IMR-90 (cell line): ENCODE results near the gene MEF2B. TPM values are rescaled to one million over a fixed set of nuclear protein-coding genes. Genes with fewer than 3 reads are reported as not detected.

Source experiments
- ATAC-seq: fragments of 200-7000 bp; cut with Tn5 transposase; 2 replicates; pipeline ENCODE4 v1.9.1; 2020; ENCODE audit warnings: low read depth, mild to moderate bottlenecking, moderate library complexity
- BruUV-seq: library from RNA; stranded (reverse); fragments of 400-500 nt; replicated peaks from 2 replicates; lab custom pipeline; 2021; lab: Mats Ljungman, UMichigan
- CTCF ChIA-PET: fragments of 300-600 bp; formaldehyde crosslinking; extraction: SDS; loops from one replicate; lab custom pipeline; 2021; ENCODE audit warnings: antibody characterized with exemption; lab: Yijun Ruan, JAX
- POLR2A ChIA-PET: fragments of 300-600 bp; sonication (Branson Sonifier 250); formaldehyde crosslinking; loops from one replicate; lab custom pipeline; 2022; ENCODE audit warnings: antibody characterized with exemption; ENCODE audit not compliant: unreplicated experiment; lab: Charles Lee
- DNase-seq: peaks from one replicate; pipeline ENCODE4 v3.0.0; 2013
- H2AFZ ChIP-seq: replicated peaks from 2 replicates; pipeline ENCODE3; 2013; ENCODE audit warnings: low read length, mild to moderate bottlenecking; ENCODE audit not compliant: poor library complexity
- H2AK5ac ChIP-seq: 2 replicates; pipeline ENCODE4 v1.6.1; 2013; ENCODE audit warnings: low read depth, low read length, inconsistent platforms
- H2AK9ac ChIP-seq: replicated peaks from 2 replicates; pipeline ENCODE3; 2013; ENCODE audit warnings: mild to moderate bottlenecking, low read depth, low read length, moderate library complexity; ENCODE audit not compliant: poor library complexity
- H2BK120ac ChIP-seq: 2 replicates; pipeline ENCODE4 v1.6.1; 2013; ENCODE audit warnings: low read depth, low read length, inconsistent platforms
- H2BK15ac ChIP-seq: 3 replicates; pipeline ENCODE4 v1.6.1; 2013; ENCODE audit warnings: low read depth, low read length, inconsistent platforms
- H2BK20ac ChIP-seq: 2 replicates; pipeline ENCODE4 v1.6.1; 2013; ENCODE audit warnings: low read depth, mild to moderate bottlenecking, inconsistent platforms, low read length, moderate library complexity
- H2BK5ac ChIP-seq: 2 replicates; pipeline ENCODE4 v1.6.1; 2013; ENCODE audit warnings: mild to moderate bottlenecking, low read depth, low read length, inconsistent platforms; ENCODE audit not compliant: poor library complexity, severe bottlenecking
- H3K14ac ChIP-seq: replicated peaks from 2 replicates; pipeline ENCODE4 v1.6.1; 2013; ENCODE audit warnings: low read depth, low read length, inconsistent platforms
- H3K18ac ChIP-seq: 2 replicates; pipeline ENCODE4 v1.6.1; 2013; ENCODE audit warnings: low read depth, low read length, control low read depth
- H3K23ac ChIP-seq: 2 replicates; pipeline ENCODE4 v1.6.1; 2013; ENCODE audit warnings: low read depth, low read length, inconsistent platforms
- H3K27ac ChIP-seq: 2 replicates; pipeline ENCODE4 v1.5.1; 2013; ENCODE audit warnings: mild to moderate bottlenecking, control low read depth, low read length; ENCODE audit not compliant: insufficient read depth
- H3K27me3 ChIP-seq: 2 replicates; pipeline ENCODE4 v1.6.1; 2013; ENCODE audit warnings: low read length; ENCODE audit not compliant: control insufficient read depth, insufficient read depth
- H3K36me3 ChIP-seq: 2 replicates; pipeline ENCODE4 v1.6.1; 2013; ENCODE audit warnings: low read length, mixed read lengths; ENCODE audit not compliant: control insufficient read depth, insufficient read depth
- H3K4ac ChIP-seq: 2 replicates; pipeline ENCODE4 v1.6.1; 2013; ENCODE audit warnings: low read depth, low read length, inconsistent platforms
- H3K4me1 ChIP-seq: 2 replicates; pipeline ENCODE4 v1.6.1; 2013; ENCODE audit warnings: low read length, mixed read lengths; ENCODE audit not compliant: control insufficient read depth, insufficient read depth
- H3K4me2 ChIP-seq: 2 replicates; pipeline ENCODE4 v1.6.1; 2013; ENCODE audit warnings: low read depth, mild to moderate bottlenecking, control low read depth, low read length, moderate library complexity
- H3K4me3 ChIP-seq: 2 replicates; pipeline ENCODE4 v1.5.1; 2013; ENCODE audit warnings: low read depth, mild to moderate bottlenecking, control low read depth, low read length, moderate library complexity; ENCODE audit not compliant: insufficient read depth
- H3K56ac ChIP-seq: 2 replicates; pipeline ENCODE4 v1.6.1; 2013; ENCODE audit warnings: low read length, inconsistent platforms; ENCODE audit not compliant: insufficient read depth; ENCODE audit errors: extremely low read depth
- H3K79me1 ChIP-seq, 2 experiments: 2 replicates each; pipeline ENCODE4 v1.6.1; 2013; ENCODE audit warnings: low read length in 2 of 2, inconsistent platforms in 1 of 2, low read depth in 1 of 2
- H3K9ac ChIP-seq: 2 replicates; pipeline ENCODE4 v1.6.1; 2013; ENCODE audit warnings: low read depth, low read length, control low read depth
- H3K9me1 ChIP-seq: 2 replicates; pipeline ENCODE4 v1.6.1; 2013; ENCODE audit warnings: low read length, inconsistent platforms; ENCODE audit not compliant: insufficient read depth
- H3K9me3 ChIP-seq: 2 replicates; pipeline ENCODE4 v1.6.1; 2013; ENCODE audit warnings: low read length; ENCODE audit not compliant: control insufficient read depth, insufficient read depth
- H4K20me1 ChIP-seq: 2 replicates; pipeline ENCODE4 v1.6.1; 2013; ENCODE audit warnings: low read length, inconsistent platforms; ENCODE audit not compliant: insufficient read depth
- H4K5ac ChIP-seq: 2 replicates; pipeline ENCODE4 v1.6.1; 2013; ENCODE audit warnings: mild to moderate bottlenecking, low read depth, low read length, control low read depth
- H4K8ac ChIP-seq, 2 experiments: 2 replicates each; pipeline ENCODE4 v1.6.1; 2013; ENCODE audit warnings: low read depth in 2 of 2, low read length in 2 of 2, control low read depth in 1 of 2, inconsistent platforms in 1 of 2
- H4K91ac ChIP-seq: 2 replicates; pipeline ENCODE4 v1.6.1; 2013; ENCODE audit warnings: low read depth, low read length, inconsistent platforms; ENCODE audit not compliant: insufficient read depth
- CEBPB ChIP-seq: IDR thresholded peaks from 2 replicates; pipeline ENCODE4 v1.6.1; 2012; ENCODE audit warnings: low read depth, low read length, improper control_type of control experiment
- CTCF ChIP-seq: conservative IDR thresholded peaks from 2 replicates; pipeline ENCODE4 v1.5.1; 2012; ENCODE audit warnings: mild to moderate bottlenecking, low read depth, low read length, improper control_type of control experiment
- RAD21 ChIP-seq: IDR thresholded peaks from 2 replicates; pipeline ENCODE4 v1.6.1; 2012; ENCODE audit warnings: low read length, improper control_type of control experiment
- USF2 ChIP-seq: fragments of 150-350 bp; IDR thresholded peaks from 2 replicates; pipeline ENCODE4 v1.6.1; 2017; ENCODE audit warnings: mild to moderate bottlenecking, antibody characterized with exemption, low read length, low read depth
- WGBS, 2 experiments: methylation state at CpG; one replicate each; pipeline versions ENCODE4 v1.1.5 to v1.1.7; 2013; ENCODE audit warnings: missing lambda C conversion rate in 2 of 2; ENCODE audit not compliant: insufficient read length in 1 of 2; ENCODE audit errors: extremely low coverage in 2 of 2; 5-methylcytosine and 5-hydroxymethylcytosine counted together
- dilution Hi-C: fragments of 300-500 bp; cut with HindIII; formaldehyde crosslinking; loops from one replicate; pipeline ENCODE4 v1.14.3; 2018; ENCODE audit warnings: low sequenced_read_pairs; ENCODE audit not compliant: unreplicated experiment
- in situ Hi-C: fragments of 300-500 bp; cut with MboI; formaldehyde crosslinking; loops from 3 replicates; pipeline ENCODE4 v1.14.3; 2019; ENCODE audit warnings: low sequenced_read_pairs, inconsistent platforms, mixed read lengths
- intact Hi-C: fragments of 100-400 bp; cut with micrococcal nuclease; formaldehyde crosslinking; loops from 2 replicates; pipeline ENCODE4 v1.10.0; 2022
- polyA plus RNA-seq, 3 experiments: library from polyadenylated mRNA; depleted of rRNA; stranded (reverse); fragments of >200 nt; gene quantifications; 2 replicates each; pipeline ENCODE4 v1.2.3, GENCODE V29; 2012; ENCODE audit warnings: low replicate concordance in 1 of 3
- total RNA-seq: library from RNA; depleted of rRNA; stranded (reverse); fragments of >200 nt; gene quantifications from 2 replicates; pipeline ENCODE4 v1.2.3, GENCODE V29; 2012

The MEF2B gene
- total and polyA plus RNA-seq, 2 of the 4 experiments (the other 2 are of a cell fraction) = 0.18 to 0.94 TPM

GRCh38 chr19:19201697-19202630, 31.9 kb upstream of the MEF2B start:
- Histone ChIP-seq H4K8ac (peak overlapping the region; percentile 69; a peak in 2 of 4 replicates), H2AFZ (no peak overlapping the region), H3K9ac (peak overlapping the region; percentile 69; the same call in 1 of the 2 replicates)

More at GRCh38 chr19:19201697-19202630, 31.9 kb upstream of the MEF2B start:
- TF ChIP-seq RAD21 = no peak
- TF ChIP-seq CTCF = no peak
- no peak for TF ChIP-seq USF2
- TF ChIP-seq CEBPB = no peak
- Histone ChIP-seq H3K4me1 (peaks cover 3% of the 10 kb centered on the region; the same call in 1 of the 2 replicates), H3K27ac (no peak overlapping the region), H2BK15ac (no peak overlapping the region), H3K4ac (no peak overlapping the region), H4K91ac (no peak overlapping the region), H2BK5ac (no peak overlapping the region), H2BK20ac (no peak overlapping the region), H2AK5ac (peak overlapping the region; percentile 26), H3K4me2 (peak overlapping the region; percentile 84), H3K27me3 (peaks cover 8% of the 10 kb centered on the region; the same call in 1 of the 2 replicates), H3K9me1 (0 out of 2 replicates have a peak, but pooled peaks cover 5% of the 10 kb centered on the region), H3K79me1 (peaks cover 5 to 25% of the 10 kb centered on the region in 2 experiments), H4K5ac (no peak overlapping the region), H3K56ac (no peak overlapping the region), H3K9me3 (no peaks in the 10 kb centered on the region), H3K18ac (no peak overlapping the region), H3K14ac (no peak overlapping the region), H2AK9ac (peak overlapping the region; percentile 95), H3K36me3 (peaks cover 35% of the 10 kb centered on the region), H3K23ac (no peak overlapping the region), H2BK120ac (no peak overlapping the region), H3K4me3 (no peak overlapping the region; the same call in 1 of the 2 replicates), H4K20me1 (no peaks in the 10 kb centered on the region)
- dilution Hi-C loops (no loop called here), intact Hi-C loops (no loop called here), in situ Hi-C loops (no loop called here)
- DNase-seq (no peak), ATAC-seq (no peak)
- WGBS, 2 experiments = 70% methylated on average over 7 of the region's 19 CpGs; no CpG with 5 or more reads in 1 of the 2 experiments
- BruUV-seq = no TSS peak
- POLR2A ChIA-PET = no interaction called here
- CTCF ChIA-PET = no interaction called here
